Osteocyte (in vitro differentiated cells): ENCODE measurements around the gene FAM131A. TPM values are rescaled to one million over a fixed set of nuclear protein-coding genes. Genes with fewer than 3 reads are reported as not detected.

ENCODE experiments used
- DNase-seq: peaks from one replicate; pipeline ENCODE4 v3.0.0; 2021; ENCODE audit warnings: mixed read lengths; ENCODE audit not compliant: unreplicated experiment; ENCODE audit errors: extremely low spot score
- H3K27ac Mint-ChIP-seq: one replicate; pipeline ENCODE4 v1.8.0; 2021; ENCODE audit warnings: mild to moderate bottlenecking, mixed read lengths; ENCODE audit not compliant: unreplicated experiment
- H3K27me3 Mint-ChIP-seq: one replicate; pipeline ENCODE4 v1.8.0; 2021; ENCODE audit warnings: mixed read lengths; ENCODE audit not compliant: unreplicated experiment
- H3K36me3 Mint-ChIP-seq: one replicate; pipeline ENCODE4 v1.8.0; 2021; ENCODE audit warnings: mixed read lengths; ENCODE audit not compliant: unreplicated experiment
- H3K4me1 Mint-ChIP-seq: one replicate; pipeline ENCODE4 v1.8.0; 2021; ENCODE audit warnings: mixed read lengths; ENCODE audit not compliant: unreplicated experiment
- H3K4me3 Mint-ChIP-seq: one replicate; pipeline ENCODE4 v1.8.0; 2021; ENCODE audit warnings: mild to moderate bottlenecking, moderate library complexity, mixed read lengths; ENCODE audit not compliant: unreplicated experiment
- H3K9me3 Mint-ChIP-seq: one replicate; pipeline ENCODE4 v1.8.0; 2021; ENCODE audit warnings: mixed read lengths; ENCODE audit not compliant: unreplicated experiment
- CTCF ChIP-seq: fragments of 200-600 bp; sonication (generic); IDR thresholded peaks from 2 replicates; pipeline ENCODE4 v1.5.0; 2021; ENCODE audit warnings: antibody characterized with exemption, mild to moderate bottlenecking, moderate library complexity
- total RNA-seq: library from RNA; stranded (reverse); gene quantifications from 2 replicates; pipeline ENCODE4 v1.2.1, GENCODE V29; 2021

FAM131A gene
- total RNA-seq, 1 donor from 2014 or later = 11.3 TPM

DNA sequence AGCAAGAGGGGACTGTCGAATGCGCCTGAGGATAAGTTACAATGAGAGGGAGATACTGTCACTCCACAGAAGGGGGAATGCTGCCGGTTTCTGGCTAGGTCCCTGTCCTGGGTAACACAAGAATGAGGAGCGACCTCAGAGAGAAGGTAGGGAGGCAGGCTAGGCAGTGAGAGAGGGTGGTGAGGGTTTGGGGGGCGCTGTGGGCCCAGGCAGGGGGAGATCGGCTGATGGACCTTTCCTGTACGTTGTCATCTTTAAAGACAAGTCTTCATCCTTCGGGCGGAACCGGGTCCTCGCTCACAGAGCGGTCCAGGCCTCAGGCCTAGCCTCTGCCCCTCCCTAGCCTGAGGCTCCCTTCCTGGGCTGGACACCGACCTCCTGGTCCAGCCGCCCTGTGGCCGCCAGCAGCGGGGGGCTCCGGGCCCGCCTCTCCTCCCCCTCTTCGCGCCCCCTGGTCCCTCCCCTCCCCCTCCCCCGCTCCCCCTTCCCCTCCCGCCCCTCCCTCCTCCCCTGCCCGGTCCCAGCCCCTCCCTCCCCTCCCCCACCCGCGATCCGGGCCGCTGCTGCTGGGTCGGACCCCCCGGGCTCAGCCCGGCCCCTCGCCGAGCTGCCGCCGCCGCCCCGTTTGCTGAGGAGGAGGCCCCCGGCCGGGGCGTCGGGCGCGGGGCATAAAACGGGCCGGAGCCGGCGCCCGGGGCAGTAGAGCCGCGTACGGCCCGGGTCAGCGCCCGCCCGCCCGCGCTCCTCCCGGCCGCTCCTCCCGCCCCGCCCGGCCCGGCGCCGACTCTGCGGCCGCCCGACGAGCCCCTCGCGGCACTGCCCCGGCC lies 42.2 kb downstream of the FAM131A start, which contains the start of gene CHRD:
Gene CHRD (plus strand): TSS at position 697 of the 827 bp plus-strand sequence. CDS start 265 bp downstream, outside the sequence.
- Mint-ChIP-seq H3K27me3 (peaks cover 60% of the 10 kb centered on the region), H3K4me1 (peaks cover 13% of the 10 kb centered on the region), H3K36me3 (no peaks in the 10 kb centered on the region), H3K4me3 (peak within 1 kb of the TSS; percentile 62), H3K27ac (no peak within 1 kb of the TSS), H3K9me3 (no peaks in the 10 kb centered on the region)
- DNase-seq = no peak
- no peak for TF ChIP-seq CTCF

GRCh38 chr3:184380185-184380626 lies 42.8 kb downstream of the FAM131A start:
- TF ChIP-seq CTCF = no peak
- peaks cover 59% of the 10 kb centered on the region for H3K27me3 Mint-ChIP-seq
- DNase-seq = no peak
- no peaks in the 10 kb centered on the region for H3K9me3 Mint-ChIP-seq
- H3K36me3 Mint-ChIP-seq = no peaks in the 10 kb centered on the region
- peaks cover 13% of the 10 kb centered on the region for H3K4me1 Mint-ChIP-seq
- no peak overlapping the region for H3K27ac Mint-ChIP-seq
- no peak overlapping the region for H3K4me3 Mint-ChIP-seq

DNA sequence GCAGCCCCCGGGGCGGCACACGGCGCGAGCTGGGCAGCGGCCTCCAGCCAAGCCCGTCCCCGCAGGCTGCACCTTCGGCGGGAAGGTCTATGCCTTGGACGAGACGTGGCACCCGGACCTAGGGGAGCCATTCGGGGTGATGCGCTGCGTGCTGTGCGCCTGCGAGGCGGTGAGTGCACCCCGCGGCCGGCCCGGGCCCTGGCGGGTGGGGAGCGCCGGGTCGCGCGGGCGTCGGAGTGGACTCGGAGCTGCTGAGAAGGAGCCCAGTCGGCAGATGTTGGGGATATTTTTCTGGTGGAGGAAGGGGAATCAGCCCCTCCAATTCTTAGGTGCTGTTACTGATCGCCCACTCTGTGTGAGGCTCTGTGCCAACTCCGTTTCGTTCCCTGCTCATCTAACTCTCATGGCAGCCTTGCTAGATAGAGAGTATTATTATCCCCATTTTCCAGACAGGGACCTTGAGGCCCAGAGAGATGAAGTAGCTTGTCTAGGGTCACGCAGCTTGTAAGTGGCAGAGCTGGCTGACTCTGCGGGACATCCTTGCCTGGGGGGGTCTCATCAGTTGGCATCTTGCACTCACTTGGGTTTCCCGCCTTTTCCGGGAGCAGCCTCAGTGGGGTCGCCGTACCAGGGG lies 43.3 kb downstream of the FAM131A start:
- TF ChIP-seq CTCF = no peak

DNA sequence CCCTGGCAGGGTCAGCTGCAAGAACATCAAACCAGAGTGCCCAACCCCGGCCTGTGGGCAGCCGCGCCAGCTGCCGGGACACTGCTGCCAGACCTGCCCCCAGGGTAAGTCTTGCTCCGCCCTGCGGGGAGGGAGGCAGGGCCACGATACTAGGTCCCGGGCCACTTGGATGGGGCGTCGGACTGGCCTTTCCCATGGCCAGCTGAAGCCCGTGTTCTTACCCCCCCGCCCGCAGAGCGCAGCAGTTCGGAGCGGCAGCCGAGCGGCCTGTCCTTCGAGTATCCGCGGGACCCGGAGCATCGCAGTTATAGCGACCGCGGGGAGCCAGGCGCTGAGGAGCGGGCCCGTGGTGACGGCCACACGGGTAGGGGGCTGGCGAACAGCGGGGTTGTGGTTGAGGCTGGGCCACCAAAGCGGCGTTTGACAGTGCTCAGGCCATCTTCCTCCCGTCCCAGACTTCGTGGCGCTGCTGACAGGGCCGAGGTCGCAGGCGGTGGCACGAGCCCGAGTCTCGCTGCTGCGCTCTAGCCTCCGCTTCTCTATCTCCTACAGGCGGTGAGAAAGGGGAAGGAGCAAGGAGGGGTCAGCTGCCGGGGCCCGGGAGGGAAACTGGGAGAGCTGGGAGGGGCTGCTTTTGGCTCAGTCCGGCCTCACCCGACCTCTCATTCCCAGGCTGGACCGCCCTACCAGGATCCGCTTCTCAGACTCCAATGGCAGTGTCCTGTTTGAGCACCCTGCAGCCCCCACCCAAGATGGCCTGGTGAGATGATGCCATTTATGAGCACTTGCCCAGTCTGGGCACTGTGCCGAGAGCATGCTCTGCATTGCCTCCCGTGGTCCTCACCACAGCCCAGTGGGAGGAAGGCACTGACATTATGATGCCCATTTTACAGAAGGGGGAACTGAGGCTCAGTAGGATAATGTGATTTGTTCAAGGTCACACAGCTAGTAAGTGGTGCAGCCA lies 44.1 kb downstream of the FAM131A start:
- Mint-ChIP-seq H3K4me3 (peak overlapping the region; percentile 53), H3K27me3 (peaks cover 47% of the 10 kb centered on the region), H3K9me3 (no peaks in the 10 kb centered on the region), H3K36me3 (no peaks in the 10 kb centered on the region), H3K4me1 (peaks cover 13% of the 10 kb centered on the region), H3K27ac (no peak overlapping the region)
- DNase-seq = no peak
- no peak for TF ChIP-seq CTCF

More for the DNA sequence above, 43.3 kb downstream of the FAM131A start:
- H3K27ac Mint-ChIP-seq = no peak overlapping the region
- DNase-seq = no peak
- H3K4me3 Mint-ChIP-seq = peak overlapping the region; percentile 53
- no peaks in the 10 kb centered on the region for H3K36me3 Mint-ChIP-seq
- H3K4me1 Mint-ChIP-seq = peaks cover 13% of the 10 kb centered on the region
- no peaks in the 10 kb centered on the region for H3K9me3 Mint-ChIP-seq
- H3K27me3 Mint-ChIP-seq = peaks cover 53% of the 10 kb centered on the region
